Smooth muscle cell of bladder (primary cell): ENCODE data around the gene EXD1. TPM values are rescaled to one million over a fixed set of nuclear protein-coding genes. Genes with fewer than 3 reads are reported as not detected.

Experiments
- total RNA-seq: library from RNA; depleted of rRNA; stranded (reverse); fragments of >200 nt; gene quantifications from 2 replicates; pipeline ENCODE4 v1.2.3, GENCODE V29; 2014

Gene EXD1, protein sequence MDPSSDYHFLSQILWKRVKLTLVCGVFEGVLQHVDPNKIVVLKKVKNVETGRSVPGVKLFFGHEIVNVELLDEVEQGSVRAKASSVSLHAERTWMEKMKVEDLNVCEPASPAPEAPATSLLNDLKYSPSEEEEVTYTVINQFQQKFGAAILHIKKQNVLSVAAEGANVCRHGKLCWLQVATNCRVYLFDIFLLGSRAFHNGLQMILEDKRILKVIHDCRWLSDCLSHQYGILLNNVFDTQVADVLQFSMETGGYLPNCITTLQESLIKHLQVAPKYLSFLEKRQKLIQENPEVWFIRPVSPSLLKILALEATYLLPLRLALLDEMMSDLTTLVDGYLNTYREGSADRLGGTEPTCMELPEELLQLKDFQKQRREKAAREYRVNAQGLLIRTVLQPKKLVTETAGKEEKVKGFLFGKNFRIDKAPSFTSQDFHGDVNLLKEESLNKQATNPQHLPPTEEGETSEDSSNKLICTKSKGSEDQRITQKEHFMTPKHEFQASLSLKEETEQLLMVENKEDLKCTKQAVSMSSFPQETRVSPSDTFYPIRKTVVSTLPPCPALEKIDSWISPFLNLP
- total RNA-seq: not detected in 2 replicates

DNA sequence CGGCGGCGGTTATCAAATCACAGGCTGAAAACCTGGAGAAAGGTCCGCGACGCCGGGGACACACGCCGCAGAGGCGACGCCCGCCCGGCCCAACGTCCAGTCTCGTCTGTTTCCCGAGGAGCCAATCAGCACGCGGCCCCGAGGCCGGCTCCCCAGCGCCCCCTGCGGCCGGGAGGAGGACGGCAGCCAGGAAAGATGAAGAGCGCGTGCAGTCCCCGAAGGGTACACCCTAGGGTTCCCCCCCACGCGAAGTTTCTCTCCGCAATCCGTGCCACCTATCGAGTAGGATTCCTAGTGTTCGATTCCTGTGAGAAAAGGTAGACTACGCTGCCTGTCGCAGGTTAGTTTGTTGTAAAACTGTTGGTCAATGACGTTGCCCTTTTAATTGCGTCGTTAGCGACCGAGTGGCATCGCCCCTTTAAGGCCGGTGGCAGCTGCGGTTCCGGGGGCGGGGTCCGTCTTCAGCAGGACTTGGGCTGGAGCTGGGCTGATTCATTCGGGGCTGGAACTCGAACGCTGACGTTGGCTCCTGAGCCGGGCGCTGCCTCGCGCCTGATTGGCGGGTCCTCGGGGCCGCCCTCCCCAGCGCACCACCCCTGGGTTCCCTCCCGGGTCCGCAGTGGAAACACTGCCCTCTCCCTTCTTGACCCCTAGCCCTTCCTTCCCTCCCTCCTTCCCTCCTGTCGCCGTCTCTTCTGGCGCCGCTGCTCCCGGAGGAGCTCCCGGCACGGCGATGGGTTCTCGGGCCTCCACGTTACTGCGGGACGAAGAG, at the start of gene EXD1, which contains the start of gene CHP1:
Gene EXD1, minus strand, starts transcription at position 108 of the 772 bp plus-strand sequence. CDS start 4,182 bp downstream, outside the sequence.
Gene CHP1, plus strand, starts transcription at position 619 of the 772 bp plus-strand sequence. Its CDS starts 115 bp downstream, at position 734.

Other genes starting within 250 kb of the EXD1 start
- 16.2 and 18.3 TPM in 2 replicates for gene INO80, start 114.5 kb downstream of the EXD1 start, total RNA-seq
- 73.2 and 85.9 TPM in 2 replicates for gene CHP1, start 511 bp upstream of the EXD1 start, total RNA-seq
- 0.43 and 0.74 TPM in 2 replicates for gene OIP5, start 101.8 kb upstream of the EXD1 start, total RNA-seq
- gene NUSAP1, start 102.1 kb upstream of the EXD1 start, total RNA-seq: 10.1 and 14.2 TPM in 2 replicates
- 23.2 and 24.9 TPM in 2 replicates for gene NDUFAF1, start 171.7 kb upstream of the EXD1 start, total RNA-seq
- gene RTF1, start 186.3 kb upstream of the EXD1 start, total RNA-seq: 15.3 and 15.8 TPM in 2 replicates